Urinary bladder (tissue), 4 donors: Measurements from ENCODE around the gene SDK2. TPM values are rescaled to one million over a fixed set of nuclear protein-coding genes. Genes with fewer than 3 reads are reported as not detected.

Experiments used
- DNase-seq: peaks from one replicate; pipeline ENCODE4 v3.0.0-alpha.2; 2015; ENCODE audit errors: extremely low spot score
- H3K27ac ChIP-seq: one replicate; pipeline ENCODE4 v1.5.1; 2013; ENCODE audit warnings: low read depth, mild to moderate bottlenecking, moderate library complexity
- H3K36me3 ChIP-seq: one replicate; pipeline ENCODE4 v1.6.1; 2013; ENCODE audit warnings: mild to moderate bottlenecking, moderate library complexity; ENCODE audit not compliant: insufficient read depth
- H3K4me1 ChIP-seq: one replicate; pipeline ENCODE4 v1.6.1; 2013; ENCODE audit warnings: mild to moderate bottlenecking, moderate library complexity; ENCODE audit not compliant: insufficient read depth
- H3K4me3 ChIP-seq: one replicate; pipeline ENCODE4 v1.5.1; 2013; ENCODE audit warnings: low read depth, low read length
- WGBS: extraction: QIAGEN DNeasy Blood & Tissue Kit; methylation state at CpG from one replicate; pipeline ENCODE4 v1.1.7; 2013; 5-methylcytosine and 5-hydroxymethylcytosine counted together
- polyA plus RNA-seq: library from polyadenylated mRNA; stranded (reverse); fragments of 200-250 nt; gene quantifications from one replicate; pipeline ENCODE4 v1.2.3, GENCODE V29; 2013
- total RNA-seq: library from RNA; depleted of rRNA; stranded (reverse); fragments of >200 nt; gene quantifications from one replicate; pipeline ENCODE4 v1.2.3, GENCODE V29; 2014
- donor health status: healthy with polysubstance abuse.
- donor health status: healthy.

The SDK2 gene
- total and polyA plus RNA-seq, 2 donors, result 0.61 to 5.0 TPM

DNA sequence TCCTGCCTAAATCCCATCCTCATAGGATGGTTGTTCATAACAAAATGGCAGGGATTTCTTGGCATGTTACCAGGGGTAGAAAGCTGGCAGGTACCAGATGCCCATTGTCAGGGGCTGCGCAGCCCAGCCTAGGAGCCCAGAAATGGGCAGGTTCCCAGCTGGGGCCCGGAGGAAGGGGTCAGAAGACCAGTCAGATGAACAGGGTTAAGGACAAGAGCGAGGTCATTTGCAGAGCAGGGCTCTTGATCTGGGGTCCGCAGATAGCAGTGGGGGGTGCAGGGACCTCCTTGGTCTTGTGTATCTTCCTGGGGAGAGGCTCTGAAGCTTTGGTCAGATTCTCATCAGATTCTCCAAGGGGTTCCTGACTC, 280.1 kb downstream of the SDK2 start:
- Histone ChIP-seq H3K36me3 (no peaks in the 10 kb centered on the region), H3K27ac (no peak overlapping the region), H3K4me1 (no peaks in the 10 kb centered on the region), H3K4me3 (no peak overlapping the region)
- DNase-seq, result no peak
- 94% methylated on average over 4 of the region's 4 CpGs for WGBS

GRCh38 chr17:73363442-73364154, 280.6 kb downstream of the SDK2 start:
- WGBS, result 84% methylated on average over 8 of the region's 8 CpGs
- H3K27ac ChIP-seq, result no peak overlapping the region
- no peak for DNase-seq
- no peak overlapping the region for H3K4me3 ChIP-seq
- H3K4me1 ChIP-seq, result no peaks in the 10 kb centered on the region
- no peaks in the 10 kb centered on the region for H3K36me3 ChIP-seq

- H3K27ac ChIP-seq, result no peak overlapping the region
- 88% methylated on average over 11 of the region's 11 CpGs for WGBS
- H3K4me1 ChIP-seq, result no peaks in the 10 kb centered on the region
- DNase-seq, result no peak
- H3K4me3 ChIP-seq, result no peak overlapping the region
- no peaks in the 10 kb centered on the region for H3K36me3 ChIP-seq
Measured at GRCh38 chr17:73362697-73363096, 281.5 kb downstream of the SDK2 start.

DNA sequence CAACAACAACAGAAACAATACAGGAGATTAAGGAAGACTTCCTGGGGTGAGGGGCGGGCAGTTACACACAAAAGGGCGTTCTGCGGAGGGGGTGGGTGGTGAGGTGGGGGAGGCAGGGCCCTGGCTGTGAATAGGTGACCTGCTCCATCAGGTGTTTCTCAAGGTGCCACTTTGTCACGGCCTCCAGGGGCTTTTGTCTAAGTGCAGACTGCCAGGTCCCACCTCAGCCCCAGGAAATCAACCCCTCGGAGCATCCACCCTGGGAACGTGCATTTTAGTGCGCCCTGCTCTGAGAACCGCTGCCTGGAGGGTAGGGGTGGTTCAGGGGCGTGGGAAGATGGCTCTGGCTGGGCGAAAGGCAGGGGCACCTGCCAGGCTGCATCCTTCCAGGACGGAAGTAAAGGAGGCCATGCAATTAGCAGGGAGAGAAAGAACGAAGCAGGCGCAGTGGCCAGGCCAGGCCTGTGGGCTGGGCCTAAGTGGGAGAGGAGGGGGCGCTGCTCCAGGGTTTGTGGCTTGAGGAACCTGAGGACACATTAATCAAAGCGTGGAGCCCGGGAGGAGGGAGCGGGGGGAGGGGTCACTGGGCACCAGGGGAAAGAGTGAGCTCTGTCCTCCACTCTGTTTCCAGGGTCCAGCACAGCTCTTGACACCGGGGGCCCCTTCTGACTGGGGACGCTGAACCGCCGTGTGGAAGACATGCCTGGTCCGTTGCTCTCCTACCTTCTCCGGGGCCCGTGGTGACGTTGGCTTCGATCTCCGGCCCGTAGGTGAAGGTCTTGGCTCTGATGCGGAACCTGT, 283.1 kb downstream of the SDK2 start:
- Histone ChIP-seq H3K4me3 (no peak overlapping the region), H3K4me1 (no peaks in the 10 kb centered on the region), H3K36me3 (no peaks in the 10 kb centered on the region), H3K27ac (no peak overlapping the region)
- WGBS, result 84% methylated on average over 29 of the region's 29 CpGs
- DNase-seq, result no peak

- Histone ChIP-seq H3K4me1 (no peaks in the 10 kb centered on the region), H3K4me3 (no peak overlapping the region)
- 75% methylated on average over 7 of the region's 7 CpGs for WGBS
Measured at GRCh38 chr17:73359987-73360410, 284.2 kb downstream of the SDK2 start.

DNA sequence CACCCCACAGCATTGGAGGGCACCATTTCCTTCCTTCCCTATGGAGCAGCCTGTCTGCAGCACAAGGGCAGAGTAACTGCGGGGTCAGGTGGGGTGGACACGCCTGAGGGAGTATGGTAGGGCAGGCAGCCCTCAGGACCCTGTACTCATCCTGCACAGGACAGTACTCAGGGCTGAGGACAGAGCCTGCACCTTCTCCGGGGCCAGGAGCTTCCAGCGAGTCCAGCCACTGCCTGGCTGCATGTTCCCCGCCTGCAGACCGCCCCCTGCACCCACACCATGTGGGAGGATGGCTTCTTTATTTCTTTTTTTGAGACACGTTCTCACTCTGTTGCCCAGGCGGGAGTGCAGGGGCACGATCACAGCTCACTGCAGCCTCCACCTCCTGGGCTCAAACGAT, 284.9 kb downstream of the SDK2 start:
- no peak overlapping the region for H3K27ac ChIP-seq
- no peak for DNase-seq
- 92% methylated on average over 10 of the region's 10 CpGs for WGBS
- no peak overlapping the region for H3K4me3 ChIP-seq
- no peaks in the 10 kb centered on the region for H3K36me3 ChIP-seq
- H3K4me1 ChIP-seq, result no peaks in the 10 kb centered on the region

More at GRCh38 chr17:73359987-73360410, 284.2 kb downstream of the SDK2 start:
- Histone ChIP-seq H3K27ac (no peak overlapping the region), H3K36me3 (no peaks in the 10 kb centered on the region)
- no peak for DNase-seq

DNA sequence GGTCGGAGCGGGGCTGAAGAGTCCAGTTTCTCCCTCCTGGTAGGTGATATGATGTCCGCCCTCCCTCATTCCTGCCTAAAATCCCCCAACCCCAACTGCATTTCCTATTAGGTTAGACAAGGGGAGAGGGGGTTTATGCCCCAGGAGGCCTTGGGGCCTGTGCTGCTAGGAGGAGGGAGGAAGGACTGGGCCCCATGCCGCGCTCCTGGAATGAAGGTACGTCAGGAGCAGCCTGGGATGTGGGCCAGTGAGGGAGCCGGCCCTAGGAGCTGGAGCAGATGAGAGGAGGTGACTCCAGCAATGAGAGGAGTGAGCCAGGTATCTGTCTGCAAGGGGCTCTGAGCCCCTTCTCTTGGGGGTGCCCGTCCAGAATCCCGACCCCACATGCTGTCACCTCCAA, 285.6 kb downstream of the SDK2 start:
- Histone ChIP-seq H3K4me1 (no peaks in the 10 kb centered on the region), H3K27ac (no peak overlapping the region), H3K36me3 (no peaks in the 10 kb centered on the region), H3K4me3 (no peak overlapping the region)
- no peak for DNase-seq
- WGBS, result 88% methylated on average over 9 of the region's 9 CpGs

GRCh38 chr17:73357981-73358380, 286.3 kb downstream of the SDK2 start:
- WGBS, result 97% methylated on average over 19 of the region's 19 CpGs
- Histone ChIP-seq H3K4me1 (no peaks in the 10 kb centered on the region), H3K27ac (no peak overlapping the region), H3K36me3 (no peaks in the 10 kb centered on the region), H3K4me3 (no peak overlapping the region)
- DNase-seq, result no peak

DNA sequence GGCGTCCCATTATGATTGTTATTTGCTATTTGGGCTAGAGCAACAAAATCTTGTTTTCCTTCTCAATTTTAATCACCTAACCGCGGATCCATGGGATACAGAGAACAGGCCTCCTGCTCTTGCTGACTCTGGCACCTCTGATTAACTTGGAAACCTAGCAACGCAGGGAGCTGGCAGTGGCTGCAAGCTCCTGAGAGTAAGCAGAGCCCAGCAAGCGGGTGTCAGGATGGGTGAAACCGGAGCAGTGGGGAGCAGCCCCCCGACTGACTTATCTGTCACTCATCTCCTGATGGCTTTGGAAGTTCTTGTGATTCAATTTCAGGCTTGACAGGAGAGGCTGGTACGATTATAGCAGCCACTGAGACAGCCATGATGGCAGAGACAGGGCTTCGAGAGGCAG, 286.9 kb downstream of the SDK2 start:
- Histone ChIP-seq H3K4me1 (no peaks in the 10 kb centered on the region), H3K27ac (no peak overlapping the region)
- DNase-seq, result no peak

GRCh38 chr17:73356561-73357170, 287.6 kb downstream of the SDK2 start:
- Histone ChIP-seq H3K27ac (no peak overlapping the region), H3K4me1 (no peaks in the 10 kb centered on the region)
- no peak for DNase-seq

More for the DNA sequence above, 286.9 kb downstream of the SDK2 start:
- Histone ChIP-seq H3K36me3 (no peaks in the 10 kb centered on the region), H3K4me3 (no peak overlapping the region)
- WGBS, result 76% methylated on average over 9 of the region's 9 CpGs

GRCh38 chr17:73354423-73355284, 289.6 kb downstream of the SDK2 start:
- Histone ChIP-seq H3K36me3 (no peaks in the 10 kb centered on the region), H3K27ac (no peak overlapping the region)
- WGBS, result 97% methylated on average over 21 of the region's 21 CpGs

More at GRCh38 chr17:73356561-73357170, 287.6 kb downstream of the SDK2 start:
- Histone ChIP-seq H3K36me3 (no peaks in the 10 kb centered on the region), H3K4me3 (no peak overlapping the region)
- 81% methylated on average over 8 of the region's 8 CpGs for WGBS

DNA sequence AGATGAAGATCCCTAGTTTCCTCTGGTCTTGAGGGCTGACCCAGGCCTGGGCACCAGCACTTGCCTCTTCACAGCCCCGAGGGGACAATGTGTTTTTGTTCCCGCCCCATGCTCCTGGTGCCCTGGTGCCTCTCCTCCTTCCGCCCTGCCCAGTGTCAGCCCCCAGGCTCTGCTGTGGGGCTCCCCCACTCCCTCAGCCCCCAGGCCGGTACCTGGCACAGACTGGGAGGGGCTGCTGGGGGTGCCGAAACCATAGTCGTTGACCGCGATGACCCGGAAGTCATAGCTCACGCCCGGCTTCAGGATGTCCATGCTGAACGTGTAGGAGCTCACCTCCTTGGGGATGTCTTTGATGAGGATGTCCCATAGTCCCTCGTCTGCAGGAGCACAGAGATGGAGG, 292.0 kb downstream of the SDK2 start:
- no peak for DNase-seq
- H3K36me3 ChIP-seq, result no peaks in the 10 kb centered on the region
- H3K27ac ChIP-seq, result no peak overlapping the region
- H3K4me3 ChIP-seq, result no peak overlapping the region
- H3K4me1 ChIP-seq, result no peaks in the 10 kb centered on the region
- WGBS, result 92% methylated on average over 13 of the region's 13 CpGs

More at GRCh38 chr17:73354423-73355284, 289.6 kb downstream of the SDK2 start:
- no peak overlapping the region for H3K4me3 ChIP-seq
- no peak for DNase-seq
- no peaks in the 10 kb centered on the region for H3K4me1 ChIP-seq

GRCh38 chr17:73351764-73352163, 292.5 kb downstream of the SDK2 start:
- Histone ChIP-seq H3K27ac (no peak overlapping the region), H3K36me3 (no peaks in the 10 kb centered on the region), H3K4me3 (no peak overlapping the region), H3K4me1 (no peaks in the 10 kb centered on the region)
- 82% methylated on average over 3 of the region's 3 CpGs for WGBS
- DNase-seq, result no peak
